ENCODE measurements around the gene MYO1D.

The MYO1D gene

DNA sequence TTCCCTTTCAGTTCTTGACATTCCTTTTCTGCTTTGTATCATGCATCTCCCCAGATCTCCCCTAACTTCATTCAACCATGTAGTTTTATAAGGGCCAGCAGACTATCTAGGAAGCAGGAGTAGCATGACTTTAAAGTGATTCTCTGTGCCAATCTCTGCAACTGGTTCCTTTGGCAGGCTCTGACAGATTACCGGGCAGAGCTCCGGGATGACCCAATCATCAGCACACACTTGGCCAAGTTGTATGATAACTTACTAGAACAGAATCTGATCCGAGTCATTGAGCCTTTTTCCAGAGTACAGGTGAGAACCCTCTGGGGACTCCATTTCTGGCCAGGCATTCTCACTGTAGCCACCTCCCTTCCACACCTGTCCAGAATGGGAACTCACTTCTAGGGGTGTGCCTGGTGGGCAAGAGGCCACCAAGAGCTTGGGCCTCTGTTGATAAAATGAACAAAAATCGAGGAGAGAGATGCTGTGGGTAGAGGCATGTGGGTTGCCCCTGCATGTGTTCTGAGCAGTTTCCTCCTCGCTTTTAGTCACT is 397.8 kb downstream of the MYO1D start:
- TF ChIP-seq CTCF (conservative IDR thresholded peaks at IDR 0.05; ENCODE audit: low read depth, low read length), result no peak
- H4K20me1 ChIP-seq (ENCODE audit: insufficient read depth), result no peaks in the 10 kb centered on the region
- H3K36me3 ChIP-seq (ENCODE audit: insufficient read depth), result peaks cover 24% of the 10 kb centered on the region; the same call in 1 of the 2 replicates
- H3K79me2 ChIP-seq (ENCODE audit: insufficient read depth, low read depth), result no peaks in the 10 kb centered on the region
- no peak overlapping the region for H3K27ac ChIP-seq
- no peaks in the 10 kb centered on the region for H3K27me3 ChIP-seq (ENCODE audit: insufficient read depth, low read depth)
- no peak overlapping the region for H3K4me3 ChIP-seq (IDR thresholded peaks at IDR 0.05; ENCODE audit: insufficient read depth, low read depth, low read length)
- H3K9ac ChIP-seq, result no peak overlapping the region
- H3K4me1 ChIP-seq (ENCODE audit: low read depth, poor library complexity, severe bottlenecking), result peaks cover 47% of the 10 kb centered on the region
- no peak overlapping the region for H3K4me2 ChIP-seq
- H2AFZ ChIP-seq (ENCODE audit: low read depth), result no peak overlapping the region

GRCh38 chr17:32477220-32477619 is 399.7 kb downstream of the MYO1D start:
- H3K36me3 ChIP-seq (ENCODE audit: insufficient read depth), result peaks cover 36% of the 10 kb centered on the region; the same call in 1 of the 2 replicates
- no peaks in the 10 kb centered on the region for H4K20me1 ChIP-seq (ENCODE audit: insufficient read depth)
- H3K4me2 ChIP-seq, result no peak overlapping the region
- no peaks in the 10 kb centered on the region for H3K27me3 ChIP-seq (ENCODE audit: insufficient read depth, low read depth)
- H3K79me2 ChIP-seq (ENCODE audit: insufficient read depth, low read depth), result no peaks in the 10 kb centered on the region
- peaks cover 35% of the 10 kb centered on the region for H3K4me1 ChIP-seq (ENCODE audit: low read depth, poor library complexity, severe bottlenecking)
- no peak overlapping the region for H2AFZ ChIP-seq (ENCODE audit: low read depth)
- H3K9ac ChIP-seq, result no peak overlapping the region
- H3K27ac ChIP-seq, result no peak overlapping the region
- H3K4me3 ChIP-seq (IDR thresholded peaks at IDR 0.05; ENCODE audit: insufficient read depth, low read depth, low read length), result no peak overlapping the region
- TF ChIP-seq CTCF (conservative IDR thresholded peaks at IDR 0.05; ENCODE audit: low read depth, low read length), result no peak

- Histone ChIP-seq H3K4me1 (ENCODE audit: low read depth, poor library complexity, severe bottlenecking) (peaks cover 15% of the 10 kb centered on the region), H3K4me2 (no peak overlapping the region), H4K20me1 (ENCODE audit: insufficient read depth) (no peaks in the 10 kb centered on the region), H3K27me3 (ENCODE audit: insufficient read depth, low read depth) (no peaks in the 10 kb centered on the region), H3K79me2 (ENCODE audit: insufficient read depth, low read depth) (peaks cover 17% of the 10 kb centered on the region; the same call in 1 of the 2 replicates), H3K36me3 (ENCODE audit: insufficient read depth) (peaks cover 31% of the 10 kb centered on the region; the same call in 1 of the 2 replicates), H2AFZ (ENCODE audit: low read depth) (no peak overlapping the region), H3K4me3 (IDR thresholded peaks at IDR 0.05; ENCODE audit: insufficient read depth, low read depth, low read length) (no peak overlapping the region), H3K9ac (no peak overlapping the region), H3K27ac (no peak overlapping the region)
- TF ChIP-seq CTCF (conservative IDR thresholded peaks at IDR 0.05; ENCODE audit: low read depth, low read length), result no peak
Measured at GRCh38 chr17:32475258-32475657, 401.7 kb downstream of the MYO1D start.

DNA sequence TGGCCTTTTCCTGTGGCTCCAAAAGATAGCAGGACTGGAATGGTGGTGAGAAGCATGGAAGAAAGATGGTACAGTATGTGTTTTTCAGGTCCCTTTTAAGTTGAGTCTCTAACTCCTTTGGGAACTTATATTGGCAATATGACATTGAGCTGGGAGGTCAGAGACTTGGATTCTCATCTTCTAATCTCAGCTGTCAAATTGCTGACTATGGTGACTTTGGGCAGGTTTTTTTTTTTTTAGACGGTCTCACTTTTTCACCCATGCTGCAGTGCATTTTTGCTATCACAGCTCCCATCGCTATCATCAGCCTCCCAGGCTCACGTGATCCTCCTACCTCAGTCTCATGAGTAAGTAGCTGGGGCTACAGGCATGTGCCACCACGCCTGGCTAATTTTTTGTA is 405.3 kb downstream of the MYO1D start:
- Histone ChIP-seq H3K4me3 (IDR thresholded peaks at IDR 0.05; ENCODE audit: insufficient read depth, low read depth, low read length) (no peak overlapping the region), H3K27ac (no peak overlapping the region), H4K20me1 (ENCODE audit: insufficient read depth) (no peaks in the 10 kb centered on the region), H3K4me1 (ENCODE audit: low read depth, poor library complexity, severe bottlenecking) (no peaks in the 10 kb centered on the region), H3K36me3 (ENCODE audit: insufficient read depth) (peaks cover 35% of the 10 kb centered on the region; the same call in 1 of the 2 replicates), H3K4me2 (no peak overlapping the region), H3K79me2 (ENCODE audit: insufficient read depth, low read depth) (peaks cover 48% of the 10 kb centered on the region; the same call in 1 of the 2 replicates), H3K27me3 (ENCODE audit: insufficient read depth, low read depth) (no peaks in the 10 kb centered on the region), H3K9ac (no peak overlapping the region), H2AFZ (ENCODE audit: low read depth) (no peak overlapping the region)
- TF ChIP-seq CTCF (conservative IDR thresholded peaks at IDR 0.05; ENCODE audit: low read depth, low read length), result no peak
